Pons (tissue), 1 donor: ENCODE measurements around the gene ZCCHC24.

ENCODE experiments used
- DNase-seq: peaks from one replicate; pipeline ENCODE4 v3.0.0-alpha.2; 2016; ENCODE audit warnings: low spot score

ZCCHC24 gene

GRCh38 chr10:79431428-79431827, 14.0 kb downstream of the ZCCHC24 start:
- DNase-seq: no peak

GRCh38 chr10:79430936-79431335, 14.5 kb downstream of the ZCCHC24 start:
- no peak for DNase-seq

- no peak for DNase-seq
Measured at GRCh38 chr10:79430325-79430905, 15.0 kb downstream of the ZCCHC24 start.

- no peak for DNase-seq
Measured at GRCh38 chr10:79429751-79430150, 15.7 kb downstream of the ZCCHC24 start.

GRCh38 chr10:79427965-79428364, 17.5 kb downstream of the ZCCHC24 start:
- DNase-seq: no peak

GRCh38 chr10:79425074-79425532, 20.3 kb downstream of the ZCCHC24 start:
- no peak for DNase-seq

GRCh38 chr10:79424221-79425073, 21.0 kb downstream of the ZCCHC24 start:
- DNase-seq: no peak

- no peak for DNase-seq
Measured at GRCh38 chr10:79422178-79422892, 23.1 kb downstream of the ZCCHC24 start.

- DNase-seq: peak; percentile 4
Measured at GRCh38 chr10:79420974-79421688, 24.3 kb downstream of the ZCCHC24 start.

GRCh38 chr10:79418886-79419595, 26.4 kb downstream of the ZCCHC24 start:
- no peak for DNase-seq

- DNase-seq: no peak
Measured at GRCh38 chr10:79418274-79418673, 27.1 kb downstream of the ZCCHC24 start.

GRCh38 chr10:79417731-79418130, 27.7 kb downstream of the ZCCHC24 start:
- DNase-seq: no peak

- no peak for DNase-seq
Measured at GRCh38 chr10:79417266-79417665, 28.2 kb downstream of the ZCCHC24 start.

GRCh38 chr10:79416578-79417255, 28.7 kb downstream of the ZCCHC24 start:
- DNase-seq: no peak

GRCh38 chr10:79415736-79416577, 29.5 kb downstream of the ZCCHC24 start:
- no peak for DNase-seq

- no peak for DNase-seq
Measured at GRCh38 chr10:79414714-79415113, 30.7 kb downstream of the ZCCHC24 start.

GRCh38 chr10:79413196-79413595, 32.2 kb downstream of the ZCCHC24 start:
- no peak for DNase-seq

- DNase-seq: no peak
Measured at GRCh38 chr10:79412516-79412915, 32.9 kb downstream of the ZCCHC24 start.

- DNase-seq: no peak
Measured at GRCh38 chr10:79411546-79412495, 33.6 kb downstream of the ZCCHC24 start.
